Measurements from ENCODE around the gene PKD1L1.

DNA sequence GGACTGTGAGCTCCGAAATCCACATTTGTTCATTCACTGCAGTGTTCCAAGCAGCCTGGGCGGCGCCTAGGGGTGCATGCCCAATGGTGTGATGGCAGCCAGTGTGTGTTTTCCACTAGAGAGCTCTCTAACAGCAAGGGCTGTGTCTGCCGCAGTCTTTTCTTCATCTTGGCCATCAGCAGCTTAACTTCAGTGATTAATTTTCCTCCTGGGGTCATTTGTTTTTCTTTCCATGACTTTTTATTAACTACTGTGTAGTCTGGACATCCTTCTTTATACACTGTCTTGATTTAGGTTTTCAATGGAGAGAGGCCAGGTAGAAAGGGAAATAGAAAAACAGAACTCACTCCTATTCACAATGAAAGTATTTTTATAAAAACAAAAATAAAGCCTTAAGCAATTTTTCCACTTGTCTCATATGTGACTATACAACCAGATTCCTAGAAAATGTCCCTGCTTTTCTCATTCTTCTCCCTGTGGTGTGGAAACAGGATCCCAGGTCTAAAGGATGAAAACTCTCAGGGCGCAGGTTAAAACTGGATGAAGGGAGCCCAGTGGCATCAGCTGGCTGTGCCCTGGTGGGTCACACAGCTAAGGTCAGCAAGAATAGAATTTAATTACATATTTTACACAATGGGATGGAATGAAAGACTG, 176.8 kb downstream of the PKD1L1 start:
- TF ChIP-seq PATZ1 (tag by site-specific recombination; IDR thresholded peaks at IDR 0.05) (no peak), ZNF114 (tag by site-specific recombination; IDR thresholded peaks at IDR 0.05) (no peak)
- TF ChIP-seq, protein P1, sequence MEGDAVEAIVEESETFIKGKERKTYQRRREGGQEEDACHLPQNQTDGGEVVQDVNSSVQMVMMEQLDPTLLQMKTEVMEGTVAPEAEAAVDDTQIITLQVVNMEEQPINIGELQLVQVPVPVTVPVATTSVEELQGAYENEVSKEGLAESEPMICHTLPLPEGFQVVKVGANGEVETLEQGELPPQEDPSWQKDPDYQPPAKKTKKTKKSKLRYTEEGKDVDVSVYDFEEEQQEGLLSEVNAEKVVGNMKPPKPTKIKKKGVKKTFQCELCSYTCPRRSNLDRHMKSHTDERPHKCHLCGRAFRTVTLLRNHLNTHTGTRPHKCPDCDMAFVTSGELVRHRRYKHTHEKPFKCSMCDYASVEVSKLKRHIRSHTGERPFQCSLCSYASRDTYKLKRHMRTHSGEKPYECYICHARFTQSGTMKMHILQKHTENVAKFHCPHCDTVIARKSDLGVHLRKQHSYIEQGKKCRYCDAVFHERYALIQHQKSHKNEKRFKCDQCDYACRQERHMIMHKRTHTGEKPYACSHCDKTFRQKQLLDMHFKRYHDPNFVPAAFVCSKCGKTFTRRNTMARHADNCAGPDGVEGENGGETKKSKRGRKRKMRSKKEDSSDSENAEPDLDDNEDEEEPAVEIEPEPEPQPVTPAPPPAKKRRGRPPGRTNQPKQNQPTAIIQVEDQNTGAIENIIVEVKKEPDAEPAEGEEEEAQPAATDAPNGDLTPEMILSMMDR (tag by site-specific recombination; IDR thresholded peaks at IDR 0.05), result no peak

Measured in HEK293 (cell line).